Measurements from ENCODE around the gene DNAH12. TPM values are rescaled to one million over a fixed set of nuclear protein-coding genes. Genes with fewer than 3 reads are reported as not detected.
"Not testable (repeated sequence)": the region's sequence is repeated elsewhere in the genome, so short reads cannot be mapped to it uniquely, and the experiment has no call there.

DNAH12 gene
- total RNA-seq, 1 donor from 2014 or later, result 0.60 TPM

GRCh38 chr3:57446318-57446841 is 97.8 kb downstream of the DNAH12 start:
- TF ChIP-seq, protein P1, sequence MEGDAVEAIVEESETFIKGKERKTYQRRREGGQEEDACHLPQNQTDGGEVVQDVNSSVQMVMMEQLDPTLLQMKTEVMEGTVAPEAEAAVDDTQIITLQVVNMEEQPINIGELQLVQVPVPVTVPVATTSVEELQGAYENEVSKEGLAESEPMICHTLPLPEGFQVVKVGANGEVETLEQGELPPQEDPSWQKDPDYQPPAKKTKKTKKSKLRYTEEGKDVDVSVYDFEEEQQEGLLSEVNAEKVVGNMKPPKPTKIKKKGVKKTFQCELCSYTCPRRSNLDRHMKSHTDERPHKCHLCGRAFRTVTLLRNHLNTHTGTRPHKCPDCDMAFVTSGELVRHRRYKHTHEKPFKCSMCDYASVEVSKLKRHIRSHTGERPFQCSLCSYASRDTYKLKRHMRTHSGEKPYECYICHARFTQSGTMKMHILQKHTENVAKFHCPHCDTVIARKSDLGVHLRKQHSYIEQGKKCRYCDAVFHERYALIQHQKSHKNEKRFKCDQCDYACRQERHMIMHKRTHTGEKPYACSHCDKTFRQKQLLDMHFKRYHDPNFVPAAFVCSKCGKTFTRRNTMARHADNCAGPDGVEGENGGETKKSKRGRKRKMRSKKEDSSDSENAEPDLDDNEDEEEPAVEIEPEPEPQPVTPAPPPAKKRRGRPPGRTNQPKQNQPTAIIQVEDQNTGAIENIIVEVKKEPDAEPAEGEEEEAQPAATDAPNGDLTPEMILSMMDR (IDR thresholded peaks at IDR 0.05; ENCODE audit: unreplicated experiment), result no peak
- peaks cover 3% of the 10 kb centered on the region for H3K9me3 Mint-ChIP-seq
- DNase-seq (ENCODE audit: low spot score in 2 of 2, unreplicated experiment in 2 of 2), result no peak
- peak overlapping the region; percentile 74 for H3K27ac Mint-ChIP-seq
- H3K4me3 Mint-ChIP-seq, result no peak overlapping the region
- H3K36me3 Mint-ChIP-seq, result no peaks in the 10 kb centered on the region
- H3K4me1 Mint-ChIP-seq, result peaks cover 25% of the 10 kb centered on the region
- no peaks in the 10 kb centered on the region for H3K27me3 Mint-ChIP-seq (ENCODE audit: low read depth)

DNA sequence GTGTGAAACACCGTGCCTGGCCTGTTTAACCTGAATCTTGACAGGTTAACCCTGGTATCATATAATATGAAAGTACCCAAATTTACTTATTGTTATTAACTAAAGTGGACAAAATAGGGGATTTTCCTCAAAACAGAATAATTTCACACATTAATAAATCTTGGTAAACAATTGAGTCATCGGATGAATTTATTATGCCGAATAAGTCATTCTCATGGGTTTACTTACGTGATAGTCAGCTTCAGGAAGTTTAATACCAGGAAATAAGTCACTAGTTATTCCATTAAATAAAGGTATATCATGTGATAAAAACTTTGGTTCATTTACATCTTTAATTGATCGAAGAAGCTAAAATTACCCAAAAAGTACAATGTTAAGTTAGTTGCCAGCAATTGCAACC is 99.7 kb downstream of the DNAH12 start:
- Mint-ChIP-seq H3K4me1 (peaks cover 17% of the 10 kb centered on the region), H3K27ac (no peak overlapping the region), H3K27me3 (ENCODE audit: low read depth) (no peaks in the 10 kb centered on the region), H3K36me3 (no peaks in the 10 kb centered on the region), H3K9me3 (no peaks in the 10 kb centered on the region), H3K4me3 (no peak overlapping the region)
- no peak for DNase-seq (ENCODE audit: low spot score in 2 of 2, unreplicated experiment in 2 of 2)
- TF ChIP-seq, protein P1 (IDR thresholded peaks at IDR 0.05; ENCODE audit: unreplicated experiment), result no peak

DNA sequence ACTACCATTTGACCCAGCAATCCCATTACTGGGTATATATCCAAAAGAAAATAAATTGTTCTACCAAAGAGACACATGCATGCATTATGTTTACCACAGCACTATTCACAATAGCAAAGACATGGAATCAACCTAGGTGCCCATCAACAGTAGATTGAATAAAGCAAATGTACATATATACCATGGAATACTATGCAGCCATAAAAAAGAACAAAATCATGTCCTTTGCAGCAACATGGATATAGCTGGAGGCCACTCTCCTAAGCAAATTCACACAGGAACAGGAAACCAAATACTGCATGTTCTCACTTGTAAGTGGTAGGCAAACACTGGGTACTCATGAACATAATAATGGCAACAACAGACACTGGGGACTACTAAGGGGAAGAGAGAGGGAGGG is 104.0 kb downstream of the DNAH12 start:
- not testable (repeated sequence) for H3K27ac Mint-ChIP-seq; H3K4me3 Mint-ChIP-seq; H3K27me3 Mint-ChIP-seq (ENCODE audit: low read depth); DNase-seq (ENCODE audit: low spot score in 2 of 2, unreplicated experiment in 2 of 2); H3K4me1 Mint-ChIP-seq; H3K36me3 Mint-ChIP-seq; H3K9me3 Mint-ChIP-seq

- not testable (repeated sequence) for H3K36me3 Mint-ChIP-seq; H3K4me1 Mint-ChIP-seq; H3K4me3 Mint-ChIP-seq; H3K9me3 Mint-ChIP-seq; H3K27me3 Mint-ChIP-seq (ENCODE audit: low read depth); H3K27ac Mint-ChIP-seq; DNase-seq (ENCODE audit: low spot score in 2 of 2, unreplicated experiment in 2 of 2)
Observed at GRCh38 chr3:57438460-57438859, 105.7 kb downstream of the DNAH12 start.

- Mint-ChIP-seq H3K4me3 (no peak overlapping the region), H3K9me3 (no peaks in the 10 kb centered on the region), H3K27ac (no peak overlapping the region), H3K4me1 (peaks cover 6% of the 10 kb centered on the region), H3K27me3 (ENCODE audit: low read depth) (no peaks in the 10 kb centered on the region), H3K36me3 (no peaks in the 10 kb centered on the region)
- TF ChIP-seq, protein P1 (IDR thresholded peaks at IDR 0.05; ENCODE audit: unreplicated experiment), result no peak
- no peak for DNase-seq (ENCODE audit: low spot score in 2 of 2, unreplicated experiment in 2 of 2)
Observed at GRCh38 chr3:57436195-57436761, 107.9 kb downstream of the DNAH12 start.

DNA sequence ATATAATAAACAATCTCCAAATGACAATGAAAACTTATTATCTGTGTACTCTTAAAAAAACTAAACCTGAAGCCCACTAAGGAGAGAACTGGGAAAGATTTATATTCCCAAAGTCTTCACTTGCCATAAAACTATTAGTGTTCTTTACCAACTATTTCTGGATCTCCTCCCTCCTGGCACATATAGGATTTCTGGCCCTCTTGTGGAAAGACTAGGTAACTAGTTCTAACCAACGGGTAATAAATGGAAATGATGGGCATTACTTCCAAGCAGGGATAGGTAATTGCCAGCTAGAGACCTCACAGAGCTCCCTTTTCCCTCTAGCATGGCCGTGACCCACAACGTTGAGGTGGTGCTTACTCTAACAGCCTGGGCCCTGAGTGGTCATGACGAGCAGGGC is 110.1 kb downstream of the DNAH12 start:
- no peak for DNase-seq (ENCODE audit: low spot score in 2 of 2, unreplicated experiment in 2 of 2)
- no peaks in the 10 kb centered on the region for H3K9me3 Mint-ChIP-seq
- H3K27me3 Mint-ChIP-seq (ENCODE audit: low read depth), result no peaks in the 10 kb centered on the region
- H3K4me1 Mint-ChIP-seq, result peaks cover 6% of the 10 kb centered on the region
- no peak overlapping the region for H3K4me3 Mint-ChIP-seq
- TF ChIP-seq, protein P1 (IDR thresholded peaks at IDR 0.05; ENCODE audit: unreplicated experiment), result peak; percentile 50
- H3K36me3 Mint-ChIP-seq, result no peaks in the 10 kb centered on the region
- H3K27ac Mint-ChIP-seq, result no peak overlapping the region

- no peaks in the 10 kb centered on the region for H3K27me3 Mint-ChIP-seq (ENCODE audit: low read depth)
- H3K27ac Mint-ChIP-seq, result no peak overlapping the region
- H3K36me3 Mint-ChIP-seq, result no peaks in the 10 kb centered on the region
- TF ChIP-seq, protein P1 (IDR thresholded peaks at IDR 0.05; ENCODE audit: unreplicated experiment), result no peak
- DNase-seq (ENCODE audit: low spot score in 2 of 2, unreplicated experiment in 2 of 2), result no peak
- no peaks in the 10 kb centered on the region for H3K9me3 Mint-ChIP-seq
- no peak overlapping the region for H3K4me3 Mint-ChIP-seq
- no peaks in the 10 kb centered on the region for H3K4me1 Mint-ChIP-seq
Observed at GRCh38 chr3:57423335-57423734, 120.8 kb downstream of the DNAH12 start.
